Gastrocnemius medialis (tissue), 4 donors: ENCODE data around the gene NFU1.

Experiments
- POLR2A ChIP-seq, 2 donors: fragments of 450-650 bp; IDR thresholded peaks; one replicate each; pipeline ENCODE4 v1.6.1; 2017; ENCODE audit warnings: antibody characterized with exemption in 2 of 2, mild to moderate bottlenecking in 2 of 2, moderate library complexity in 2 of 2
- TF ChIP-seq, protein P1 (sequence below), 5 experiments: fragments of 450-650 bp in 3 of 5; fragments of 200-600 bp in 2 of 5; sonication (generic) in 2 of 5; IDR thresholded peaks in 4 of 5; conservative IDR thresholded peaks in 1 of 5; 1 replicate in 4 of 5; 2 replicates in 1 of 5; pipeline ENCODE4 v1.5.1; 2016 to 2019; ENCODE audit warnings: antibody characterized with exemption in 5 of 5, mild to moderate bottlenecking in 3 of 5, moderate library complexity in 3 of 5

DNA sequence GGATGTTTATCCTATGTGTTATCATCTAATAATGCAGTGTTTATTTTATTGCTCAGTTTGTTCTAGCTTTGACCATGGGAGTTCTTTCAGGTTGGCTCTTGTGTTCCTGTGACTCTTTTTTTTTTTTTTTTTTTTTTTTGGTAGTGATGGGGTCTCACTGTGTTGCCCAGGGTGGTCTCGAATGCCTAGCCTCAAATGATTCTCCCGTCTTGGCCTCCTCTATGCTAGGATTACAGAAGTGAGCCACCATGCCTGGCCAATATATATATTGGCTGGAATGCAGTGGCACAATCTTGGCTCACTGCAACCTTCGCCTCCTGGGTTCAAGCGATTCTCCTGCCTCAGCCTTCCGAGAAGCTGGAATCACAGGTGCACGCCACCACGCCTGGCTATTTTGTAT, 18.9 kb upstream of the NFU1 start:
- no peak for TF ChIP-seq POLR2A (IDR thresholded peaks at IDR 0.05)
- TF ChIP-seq, protein P1, sequence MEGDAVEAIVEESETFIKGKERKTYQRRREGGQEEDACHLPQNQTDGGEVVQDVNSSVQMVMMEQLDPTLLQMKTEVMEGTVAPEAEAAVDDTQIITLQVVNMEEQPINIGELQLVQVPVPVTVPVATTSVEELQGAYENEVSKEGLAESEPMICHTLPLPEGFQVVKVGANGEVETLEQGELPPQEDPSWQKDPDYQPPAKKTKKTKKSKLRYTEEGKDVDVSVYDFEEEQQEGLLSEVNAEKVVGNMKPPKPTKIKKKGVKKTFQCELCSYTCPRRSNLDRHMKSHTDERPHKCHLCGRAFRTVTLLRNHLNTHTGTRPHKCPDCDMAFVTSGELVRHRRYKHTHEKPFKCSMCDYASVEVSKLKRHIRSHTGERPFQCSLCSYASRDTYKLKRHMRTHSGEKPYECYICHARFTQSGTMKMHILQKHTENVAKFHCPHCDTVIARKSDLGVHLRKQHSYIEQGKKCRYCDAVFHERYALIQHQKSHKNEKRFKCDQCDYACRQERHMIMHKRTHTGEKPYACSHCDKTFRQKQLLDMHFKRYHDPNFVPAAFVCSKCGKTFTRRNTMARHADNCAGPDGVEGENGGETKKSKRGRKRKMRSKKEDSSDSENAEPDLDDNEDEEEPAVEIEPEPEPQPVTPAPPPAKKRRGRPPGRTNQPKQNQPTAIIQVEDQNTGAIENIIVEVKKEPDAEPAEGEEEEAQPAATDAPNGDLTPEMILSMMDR (IDR thresholded peaks at IDR 0.05 in 4 of 5, conservative IDR thresholded peaks at IDR 0.05 in 1 of 5): no peak
